Measurements from ENCODE around the gene TMEM41A.

The TMEM41A gene

DNA sequence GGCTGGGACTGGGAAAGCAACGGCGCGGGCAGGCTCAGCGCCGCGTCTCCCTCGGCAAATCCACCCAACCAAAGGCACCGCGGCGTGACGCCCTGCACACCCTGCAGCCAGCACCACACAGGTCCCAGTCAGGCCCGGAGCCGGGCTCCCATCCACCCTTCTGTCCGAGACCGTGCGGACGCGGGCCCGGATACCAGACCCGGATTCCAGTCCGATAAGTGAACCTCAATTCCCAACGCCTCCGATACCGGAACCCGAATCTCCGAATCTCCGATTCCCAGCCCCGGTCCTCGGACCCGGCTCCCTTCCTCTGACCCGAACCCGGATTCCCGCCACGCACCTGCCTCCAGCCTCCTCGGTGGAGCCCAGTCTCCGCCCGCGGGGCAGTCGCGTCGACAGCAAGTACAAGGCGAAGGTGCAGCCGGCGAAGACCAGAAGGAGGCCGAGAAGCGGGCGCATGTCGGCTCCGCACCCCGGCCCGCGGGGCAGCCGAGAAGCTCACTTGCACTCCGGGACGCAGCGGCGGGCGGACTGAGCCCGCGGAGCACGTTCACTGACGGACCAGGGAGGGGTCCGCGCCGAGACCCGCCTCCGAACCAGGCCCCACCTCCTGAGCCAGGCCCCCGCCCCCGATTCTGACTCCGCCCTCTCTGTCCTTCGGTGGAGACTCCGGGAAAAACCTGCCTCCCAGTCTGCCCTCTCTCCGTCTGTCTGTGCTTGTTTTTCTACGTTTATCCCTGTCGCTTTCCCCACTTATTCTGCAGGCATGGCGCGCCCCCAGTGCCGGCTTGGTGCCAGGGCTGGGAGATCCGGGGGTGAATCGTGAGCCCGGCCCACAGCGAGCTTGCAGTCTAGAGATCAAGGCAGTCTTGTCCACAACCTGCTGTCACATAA, at the start of gene TMEM41A:
Gene TMEM41A (minus strand): TSS at position 533 of the 894 bp plus-strand sequence. CDS start 74 bp downstream, at position 459.
- peak; percentile 89 to 91 for DNase-seq (ENCODE audit: low read depth in 2 of 2)

GRCh38 chr3:185540695-185541094, 41.9 kb upstream of the TMEM41A start:
- DNase-seq (ENCODE audit: low read depth in 2 of 2): no peak

DNA sequence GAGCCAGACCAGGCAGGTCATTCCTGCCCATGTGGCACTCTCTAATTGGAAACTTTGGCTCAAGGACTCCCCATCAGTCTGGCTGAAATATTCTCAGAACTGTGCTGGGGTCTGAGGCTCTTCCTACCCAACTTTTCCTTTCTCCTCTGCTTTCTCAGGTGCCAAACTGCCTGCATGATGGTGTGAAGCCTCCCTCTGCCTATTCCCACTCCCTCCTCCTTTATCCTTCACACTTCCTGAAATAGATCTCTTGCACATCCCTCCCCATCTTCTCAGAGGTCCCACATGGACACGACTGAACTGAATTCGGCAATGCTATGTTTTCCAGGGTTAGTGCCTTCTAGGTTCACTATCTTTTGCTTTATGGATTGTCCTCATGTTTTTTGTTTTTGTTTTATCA, 41.1 kb upstream of the TMEM41A start:
- no peak for DNase-seq (ENCODE audit: low read depth in 2 of 2)

- DNase-seq (ENCODE audit: low read depth in 2 of 2): peak in 1 of 2 donors; percentile 44
Measured at GRCh38 chr3:185537369-185537970, 38.6 kb upstream of the TMEM41A start.

DNA sequence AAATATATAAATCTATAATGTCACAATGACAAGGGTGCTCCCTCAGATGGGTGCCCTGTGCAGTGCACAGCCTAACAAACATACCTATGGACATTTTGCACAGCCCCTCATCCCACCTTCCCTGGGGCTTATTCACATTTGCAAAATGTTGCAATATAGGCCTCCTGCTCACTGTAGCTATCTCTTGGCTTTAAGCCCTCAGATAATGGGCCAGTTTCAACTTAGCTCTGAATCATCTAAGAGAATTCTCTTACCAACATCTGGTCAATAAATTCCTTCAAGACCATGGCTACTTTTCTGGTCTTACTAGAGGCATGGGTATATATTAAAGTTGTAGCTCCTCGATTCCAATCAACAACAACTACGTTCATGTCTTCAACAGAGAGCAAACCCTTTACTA, 35.7 kb upstream of the TMEM41A start:
- no peak for DNase-seq (ENCODE audit: low read depth in 2 of 2)

GRCh38 chr3:185532901-185533300, 34.1 kb upstream of the TMEM41A start:
- DNase-seq (ENCODE audit: low read depth in 2 of 2): no peak

- DNase-seq (ENCODE audit: low read depth in 2 of 2): no peak
Measured at GRCh38 chr3:185530856-185531255, 32.0 kb upstream of the TMEM41A start.

- DNase-seq (ENCODE audit: low read depth in 2 of 2): no peak
Measured at GRCh38 chr3:185528532-185528931, 29.7 kb upstream of the TMEM41A start.

DNA sequence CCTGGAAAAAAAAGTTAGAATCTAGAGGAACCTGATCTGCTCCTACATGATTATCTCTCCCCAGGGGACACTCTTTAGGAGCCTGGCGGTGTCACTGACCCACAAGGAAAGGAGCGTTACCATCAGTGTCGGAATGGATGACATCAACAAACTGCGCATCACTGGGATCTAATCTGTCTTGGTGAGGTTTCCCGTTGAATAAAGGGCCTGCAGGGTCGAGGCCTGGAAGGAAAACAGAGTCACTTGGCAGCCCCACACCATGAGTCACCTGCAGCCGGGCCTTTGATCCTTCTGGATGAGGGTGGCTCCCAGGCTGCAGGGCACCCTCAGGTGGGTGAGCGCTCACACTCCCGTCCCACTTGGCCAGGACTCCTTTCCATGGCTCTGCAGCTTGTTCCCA, 28.5 kb upstream of the TMEM41A start:
- DNase-seq (ENCODE audit: low read depth in 2 of 2): no peak

GRCh38 chr3:185526349-185526951, 27.6 kb upstream of the TMEM41A start:
- no peak for DNase-seq (ENCODE audit: low read depth in 2 of 2)

- DNase-seq (ENCODE audit: low read depth in 2 of 2): no peak
Measured at GRCh38 chr3:185521349-185522138, 22.7 kb upstream of the TMEM41A start.

- no peak for DNase-seq (ENCODE audit: low read depth in 2 of 2)
Measured at GRCh38 chr3:185519021-185519420, 20.2 kb upstream of the TMEM41A start.

DNA sequence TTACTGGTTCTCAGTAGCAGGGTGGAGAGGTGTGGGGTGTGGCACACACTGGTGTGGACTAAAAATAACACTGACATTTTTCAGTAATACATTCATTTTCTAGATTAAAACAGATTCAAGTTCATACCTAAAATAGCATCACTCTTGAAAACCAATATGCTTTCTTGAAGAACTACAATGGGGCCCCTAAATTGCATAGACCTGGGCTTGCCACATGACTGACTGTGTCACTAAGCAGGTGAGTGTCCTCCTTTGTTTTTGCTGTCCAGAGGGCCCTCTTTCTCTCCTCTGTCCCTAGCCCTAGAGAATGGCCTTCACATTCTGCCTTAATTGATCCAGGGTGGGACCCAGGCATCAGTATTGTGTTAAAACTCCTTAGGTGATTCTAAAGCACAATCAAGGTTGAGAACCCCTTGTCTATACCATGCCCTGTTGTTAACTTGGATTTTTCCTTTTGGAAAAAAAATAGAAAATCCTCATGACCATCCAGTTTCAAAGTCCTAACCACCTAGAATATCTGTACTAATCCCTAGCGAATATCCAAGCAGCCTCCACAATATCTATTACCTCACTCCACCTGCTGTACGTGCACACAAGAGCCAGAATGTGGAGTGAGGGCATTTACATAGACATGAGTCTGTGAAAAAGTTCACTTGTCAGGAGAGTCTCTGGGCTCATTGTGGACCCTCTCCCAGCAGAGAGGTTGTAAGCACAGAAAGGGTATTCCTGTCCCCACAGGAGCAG, 18.7 kb upstream of the TMEM41A start:
- DNase-seq (ENCODE audit: low read depth in 2 of 2): no peak

DNA sequence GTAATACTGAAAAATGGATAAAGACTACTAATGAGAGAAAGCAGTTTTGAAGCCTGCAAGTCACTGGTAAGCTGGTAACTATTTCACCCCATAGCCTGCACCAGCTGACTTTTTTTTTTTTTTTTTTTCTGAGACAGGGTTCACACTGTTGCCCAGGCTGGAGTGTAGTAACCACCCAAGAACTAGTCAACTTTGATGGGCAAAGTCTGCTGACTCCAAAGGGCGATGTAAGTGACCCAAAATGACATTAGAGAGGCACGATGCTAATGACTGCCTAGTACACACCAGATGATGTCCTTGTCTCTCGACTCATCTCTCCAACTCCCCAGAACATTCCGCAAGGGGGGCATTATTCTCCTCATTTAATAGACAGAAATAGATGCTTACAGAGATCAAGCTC, 12.9 kb upstream of the TMEM41A start:
- no peak for DNase-seq (ENCODE audit: low read depth in 2 of 2)

GRCh38 chr3:185508335-185508991, 9.6 kb upstream of the TMEM41A start:
- DNase-seq (ENCODE audit: low read depth in 2 of 2): no peak

DNA sequence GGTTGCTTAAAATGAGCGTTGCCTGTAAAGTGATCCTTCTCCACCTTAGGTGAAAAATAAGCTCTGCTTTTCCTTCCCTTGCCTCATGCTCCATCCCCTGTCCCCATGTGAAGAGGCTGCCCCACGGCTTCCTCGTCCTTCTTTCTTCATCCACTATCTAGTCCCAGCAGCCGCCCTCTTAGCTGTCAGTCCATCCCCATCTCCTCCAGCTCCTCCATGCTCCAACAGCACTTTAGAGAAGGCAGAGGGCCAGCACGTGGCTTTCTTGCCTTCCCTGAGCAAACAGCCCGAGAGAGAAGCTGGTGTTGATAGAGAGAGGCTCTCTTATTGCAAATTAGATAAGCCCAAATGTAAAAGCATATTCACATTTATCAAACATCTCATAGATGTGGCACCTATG, 9.0 kb upstream of the TMEM41A start:
- DNase-seq (ENCODE audit: low read depth in 2 of 2): no peak

DNA sequence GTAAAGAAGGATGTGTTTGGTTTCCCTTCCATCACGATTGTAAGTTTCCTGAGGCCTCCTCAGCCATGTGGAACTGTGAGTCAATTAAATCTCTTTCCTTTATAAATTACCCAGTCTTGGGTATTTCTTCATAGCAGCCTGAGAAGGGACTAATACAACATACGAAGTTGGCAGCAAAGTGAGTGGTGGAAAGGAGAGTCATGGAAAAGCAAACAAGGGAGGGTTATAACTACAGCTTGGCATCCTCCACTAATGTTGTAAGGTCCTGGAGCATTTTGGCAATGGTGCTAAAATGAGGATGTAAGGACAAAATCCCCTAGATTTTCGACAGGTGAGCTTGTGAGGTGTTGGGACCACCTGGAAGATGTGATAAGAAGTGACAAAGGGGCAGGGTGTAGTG, 5.8 kb upstream of the TMEM41A start:
- no peak for DNase-seq (ENCODE audit: low read depth in 2 of 2)

DNA sequence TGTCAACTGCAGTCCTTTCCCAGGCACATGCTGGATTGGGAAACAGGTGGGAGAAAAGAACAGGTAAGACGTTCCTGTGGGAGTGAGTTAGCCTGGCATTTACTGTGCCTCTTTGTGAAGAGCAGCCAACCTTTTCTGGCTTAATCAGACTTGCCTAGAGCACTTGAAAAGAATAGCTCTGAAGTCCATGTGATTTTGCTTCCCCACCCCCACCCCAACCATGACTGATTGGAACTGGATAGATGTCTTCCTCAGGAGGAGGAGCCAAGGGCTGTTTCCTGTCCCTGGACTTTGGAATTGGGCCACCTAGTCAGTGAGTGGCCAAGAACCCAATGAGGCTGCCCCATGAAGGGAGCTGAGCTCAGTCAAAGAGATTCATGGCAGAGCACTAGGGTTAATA, 4.7 kb upstream of the TMEM41A start:
- DNase-seq (ENCODE audit: low read depth in 2 of 2): no peak

- no peak for DNase-seq (ENCODE audit: low read depth in 2 of 2)
Measured at GRCh38 chr3:185502987-185503386, 4.2 kb upstream of the TMEM41A start.

DNA sequence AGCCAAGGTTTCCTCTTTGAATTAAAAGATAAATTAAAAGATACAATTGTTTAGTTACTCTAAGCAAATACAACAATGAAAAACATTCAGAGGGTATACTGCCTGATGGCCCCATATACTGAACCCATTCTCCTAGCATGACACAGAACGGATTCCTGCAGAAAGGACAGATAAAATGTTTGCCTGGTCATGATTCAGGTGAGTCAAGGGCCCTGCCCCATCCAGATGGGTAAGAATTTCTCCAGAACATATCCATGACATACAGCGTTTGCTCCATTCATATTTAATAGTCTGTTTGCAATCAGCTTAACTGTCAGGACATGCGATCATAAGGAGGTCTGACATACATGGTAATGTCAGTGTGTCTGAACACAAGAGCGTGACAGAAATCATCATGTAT, 8.6 kb downstream of the TMEM41A start:
- DNase-seq (ENCODE audit: low read depth in 2 of 2): no peak

GRCh38 chr3:185489462-185489861, 9.4 kb downstream of the TMEM41A start:
- no peak for DNase-seq (ENCODE audit: low read depth in 2 of 2)
